Karpas-422 (cell line): ENCODE results near the gene FHOD3. TPM values are rescaled to one million over a fixed set of nuclear protein-coding genes. Genes with fewer than 3 reads are reported as not detected.
A peak's percentile ranks its signal among the peaks of the same experiment; 100 is the strongest.
"Not testable (repeated sequence)": the region's sequence is repeated elsewhere in the genome, so short reads cannot be mapped to it uniquely, and the experiment has no call there.

ENCODE experiments used
- DNase-seq: peaks from one replicate; pipeline ENCODE4 v3.0.0-alpha.2; 2015
- H2AFZ ChIP-seq: fragments of 200-600 bp; sonication (generic); 2 replicates; pipeline ENCODE4 v1.6.1; 2014; ENCODE audit warnings: antibody characterized with exemption, low read length, mixed read lengths
- H3K27ac ChIP-seq: fragments of 200-600 bp; sonication (generic); 2 replicates; pipeline ENCODE4 v1.5.1; 2014; ENCODE audit warnings: mild to moderate bottlenecking, low read length, moderate library complexity
- H3K27me3 ChIP-seq: fragments of 200-600 bp; sonication (generic); 2 replicates; pipeline ENCODE4 v1.6.1; 2014; ENCODE audit warnings: low read length, mixed read lengths
- H3K36me3 ChIP-seq: fragments of 200-600 bp; sonication (generic); 2 replicates; pipeline ENCODE4 v1.6.1; 2014; ENCODE audit warnings: low read length, mixed read lengths; ENCODE audit not compliant: insufficient read depth
- H3K4me1 ChIP-seq: fragments of 200-600 bp; sonication (generic); 2 replicates; pipeline ENCODE4 v1.6.1; 2014; ENCODE audit warnings: mild to moderate bottlenecking, low read length, mixed read lengths
- H3K4me2 ChIP-seq: fragments of 200-600 bp; sonication (generic); 2 replicates; pipeline ENCODE4 v1.6.1; 2014; ENCODE audit warnings: low read length, low read depth, mild to moderate bottlenecking; ENCODE audit not compliant: poor library complexity, severe bottlenecking
- H3K4me3 ChIP-seq: fragments of 200-600 bp; sonication (generic); 2 replicates; pipeline ENCODE4 v1.5.1; 2014; ENCODE audit warnings: mild to moderate bottlenecking, antibody characterized with exemption, low read length, mixed read lengths
- H3K79me2 ChIP-seq: fragments of 200-600 bp; sonication (generic); 2 replicates; pipeline ENCODE4 v1.6.1; 2014; ENCODE audit warnings: mild to moderate bottlenecking, low read length, mixed read lengths
- H3K9ac ChIP-seq: fragments of 200-600 bp; sonication (generic); 2 replicates; pipeline ENCODE4 v1.6.0; 2014; ENCODE audit warnings: low read length
- H3K9me2 ChIP-seq: fragments of 200-600 bp; sonication (generic), shearing (Covaris generic); replicated peaks from 2 replicates; pipeline ENCODE4 v1.6.0; 2014; ENCODE audit warnings: mild to moderate bottlenecking, low read length, moderate library complexity; ENCODE audit not compliant: insufficient read depth
- H3K9me3 ChIP-seq: fragments of 300-700, 200-600 bp; sonication (generic); 2 replicates; pipeline ENCODE4 v1.6.1; 2014; ENCODE audit warnings: low read length, mixed read lengths
- H4K20me1 ChIP-seq: fragments of 200-600 bp; sonication (generic); 2 replicates; pipeline ENCODE4 v1.6.1; 2014; ENCODE audit warnings: mild to moderate bottlenecking, antibody characterized with exemption, low read length, low read depth; ENCODE audit not compliant: insufficient read depth
- total RNA-seq: library from RNA; depleted of rRNA; stranded (reverse); fragments of >200 nt; shearing (Covaris generic); gene quantifications from 2 replicates; pipeline ENCODE4 v1.2.3, GENCODE V29; 2014; ENCODE audit warnings: low replicate concordance

Gene FHOD3
- total RNA-seq, 1 experiment from 2014 or later = 26.6 TPM

DNA sequence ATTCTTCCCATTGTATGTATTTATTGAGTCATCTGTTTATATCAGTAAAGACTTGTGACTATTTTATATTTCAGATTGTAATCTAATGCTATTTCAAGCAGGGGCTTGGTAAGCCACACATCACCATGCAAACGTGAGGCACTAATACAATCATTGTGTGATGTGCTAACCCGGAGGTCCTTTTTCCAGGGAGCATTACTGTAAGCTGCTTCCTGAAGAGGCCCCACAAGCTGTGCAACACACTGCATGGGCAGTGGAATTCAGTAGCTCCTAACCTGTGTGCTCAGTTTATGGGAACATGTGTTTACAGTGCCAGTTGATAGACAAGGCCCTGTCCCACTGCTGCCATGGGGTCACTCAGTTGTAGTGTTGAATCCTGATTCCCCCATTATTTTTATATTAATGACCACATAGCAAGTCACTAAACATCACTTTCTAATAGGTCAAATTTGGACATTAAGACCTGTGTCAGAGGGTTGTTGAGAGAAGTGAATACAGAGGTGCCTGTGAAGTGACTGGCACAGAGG, 162.9 kb downstream of the FHOD3 start:
- Histone ChIP-seq H3K4me3 (no peak overlapping the region), H3K4me1 (no peaks in the 10 kb centered on the region), H3K27ac (no peak overlapping the region), H3K9me2 (no peaks in the 10 kb centered on the region), H3K36me3 (no peaks in the 10 kb centered on the region), H2AFZ (no peak overlapping the region), H3K79me2 (no peaks in the 10 kb centered on the region), H3K9ac (no peak overlapping the region), H4K20me1 (no peaks in the 10 kb centered on the region), H3K9me3 (no peaks in the 10 kb centered on the region), H3K27me3 (no peaks in the 10 kb centered on the region), H3K4me2 (no peak overlapping the region)
- DNase-seq = peak; percentile 32

- H3K79me2 ChIP-seq = no peaks in the 10 kb centered on the region
- DNase-seq = peak; percentile 37
- no peaks in the 10 kb centered on the region for H3K36me3 ChIP-seq
- H3K4me1 ChIP-seq = peaks cover under 1% of the 10 kb centered on the region
- no peak overlapping the region for H3K4me2 ChIP-seq
- H3K27ac ChIP-seq = no peak overlapping the region
- H2AFZ ChIP-seq = no peak overlapping the region
- H4K20me1 ChIP-seq = no peaks in the 10 kb centered on the region
- H3K9me2 ChIP-seq = no peaks in the 10 kb centered on the region
- no peaks in the 10 kb centered on the region for H3K9me3 ChIP-seq
- no peak overlapping the region for H3K4me3 ChIP-seq
- H3K9ac ChIP-seq = no peak overlapping the region
- H3K27me3 ChIP-seq = no peaks in the 10 kb centered on the region
These were observed 163.3 kb downstream of the FHOD3 start for GRCh38 chr18:36460854-36461253.

- no peak overlapping the region for H3K9ac ChIP-seq
- no peaks in the 10 kb centered on the region for H4K20me1 ChIP-seq
- H3K27ac ChIP-seq = no peak overlapping the region
- H3K9me2 ChIP-seq = no peaks in the 10 kb centered on the region
- DNase-seq = peak; percentile 12
- H3K27me3 ChIP-seq = no peaks in the 10 kb centered on the region
- H3K4me3 ChIP-seq = no peak overlapping the region
- no peak overlapping the region for H3K4me2 ChIP-seq
- H2AFZ ChIP-seq = no peak overlapping the region
- H3K79me2 ChIP-seq = no peaks in the 10 kb centered on the region
- peaks cover 7% of the 10 kb centered on the region for H3K4me1 ChIP-seq
- H3K9me3 ChIP-seq = no peaks in the 10 kb centered on the region
- no peaks in the 10 kb centered on the region for H3K36me3 ChIP-seq
These were observed 164.1 kb downstream of the FHOD3 start for GRCh38 chr18:36461551-36461987.

- H3K27ac ChIP-seq, H3K9ac ChIP-seq, H3K4me1 ChIP-seq, H3K36me3 ChIP-seq, H3K9me3 ChIP-seq, H3K79me2 ChIP-seq, H3K9me2 ChIP-seq, H4K20me1 ChIP-seq, H3K4me2 ChIP-seq, H3K4me3 ChIP-seq, H2AFZ ChIP-seq, H3K27me3 ChIP-seq, DNase-seq: not testable (repeated sequence)
These were observed 166.0 kb downstream of the FHOD3 start for GRCh38 chr18:36463516-36463915.

- peak; percentile 27 for DNase-seq
- Histone ChIP-seq H4K20me1 (no peaks in the 10 kb centered on the region), H3K4me1 (peaks cover 7% of the 10 kb centered on the region), H3K27ac (no peak overlapping the region), H3K9ac (no peak overlapping the region), H3K36me3 (no peaks in the 10 kb centered on the region), H3K9me3 (no peaks in the 10 kb centered on the region), H3K9me2 (no peaks in the 10 kb centered on the region), H2AFZ (no peak overlapping the region), H3K79me2 (no peaks in the 10 kb centered on the region), H3K4me2 (no peak overlapping the region), H3K4me3 (no peak overlapping the region), H3K27me3 (no peaks in the 10 kb centered on the region)
These were observed 166.7 kb downstream of the FHOD3 start for GRCh38 chr18:36464126-36464651.

DNA sequence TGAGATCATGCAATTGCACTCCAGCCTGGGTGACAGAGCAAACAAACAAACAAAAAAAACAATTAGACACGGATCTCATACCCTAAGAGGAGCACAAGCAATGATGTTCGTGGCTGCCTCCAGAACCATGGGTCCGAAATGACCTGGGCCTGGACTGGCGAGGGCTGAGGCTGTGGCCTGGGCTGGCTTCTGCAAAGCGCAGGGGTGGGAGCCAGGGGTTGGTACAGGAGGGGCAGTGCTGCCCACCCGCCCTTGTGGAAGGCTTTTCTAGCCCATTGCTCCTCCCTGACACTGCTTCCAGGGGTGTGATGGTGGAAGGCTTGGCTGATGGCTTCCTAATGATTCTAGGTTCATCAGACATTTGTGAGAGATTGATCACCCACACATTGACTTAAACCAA, 167.8 kb downstream of the FHOD3 start:
- H3K9me2 ChIP-seq = no peaks in the 10 kb centered on the region
- H3K4me2 ChIP-seq = no peak overlapping the region
- no peaks in the 10 kb centered on the region for H3K9me3 ChIP-seq
- no peak for DNase-seq
- no peaks in the 10 kb centered on the region for H4K20me1 ChIP-seq
- H3K27me3 ChIP-seq = no peaks in the 10 kb centered on the region
- peaks cover 7% of the 10 kb centered on the region for H3K4me1 ChIP-seq
- no peaks in the 10 kb centered on the region for H3K79me2 ChIP-seq
- H3K27ac ChIP-seq = no peak overlapping the region
- H3K36me3 ChIP-seq = no peaks in the 10 kb centered on the region
- no peak overlapping the region for H3K4me3 ChIP-seq
- no peak overlapping the region for H3K9ac ChIP-seq
- H2AFZ ChIP-seq = no peak overlapping the region

- H3K9me3 ChIP-seq = no peaks in the 10 kb centered on the region
- H3K4me3 ChIP-seq = no peak overlapping the region
- H3K27ac ChIP-seq = no peak overlapping the region
- no peaks in the 10 kb centered on the region for H3K36me3 ChIP-seq
- no peak overlapping the region for H3K9ac ChIP-seq
- no peaks in the 10 kb centered on the region for H3K79me2 ChIP-seq
- DNase-seq = peak; percentile 29
- H2AFZ ChIP-seq = no peak overlapping the region
- H3K27me3 ChIP-seq = no peaks in the 10 kb centered on the region
- H4K20me1 ChIP-seq = no peaks in the 10 kb centered on the region
- H3K4me1 ChIP-seq = peaks cover 7% of the 10 kb centered on the region
- H3K9me2 ChIP-seq = no peaks in the 10 kb centered on the region
- H3K4me2 ChIP-seq = no peak overlapping the region
These were observed 168.5 kb downstream of the FHOD3 start for GRCh38 chr18:36465970-36466369.

DNA sequence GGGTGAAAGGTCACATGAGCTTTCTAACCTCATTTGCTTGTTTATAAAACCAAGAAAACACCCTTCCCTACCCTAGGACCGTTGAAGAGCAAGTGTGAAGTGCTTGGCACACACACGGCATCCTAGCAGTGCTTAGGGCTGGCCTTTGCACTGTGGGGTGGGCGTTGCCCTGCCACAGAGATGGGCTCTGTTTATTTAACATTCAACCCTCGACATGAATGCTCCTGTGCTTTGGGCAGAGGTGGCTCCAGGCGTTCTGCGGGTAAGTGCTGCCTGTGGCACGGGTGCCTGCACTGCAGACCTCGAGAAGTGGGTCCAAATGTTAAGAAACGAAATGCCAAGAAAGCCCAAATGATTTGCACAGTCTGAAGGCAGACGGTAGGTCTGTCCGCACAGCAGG, 170.1 kb downstream of the FHOD3 start:
- Histone ChIP-seq H3K9me2 (no peaks in the 10 kb centered on the region), H3K4me2 (no peak overlapping the region), H3K9ac (no peak overlapping the region), H3K9me3 (no peaks in the 10 kb centered on the region), H3K36me3 (no peaks in the 10 kb centered on the region), H3K79me2 (no peaks in the 10 kb centered on the region), H4K20me1 (no peaks in the 10 kb centered on the region), H3K4me3 (no peak overlapping the region), H3K4me1 (peaks cover 7% of the 10 kb centered on the region), H2AFZ (no peak overlapping the region), H3K27ac (no peak overlapping the region), H3K27me3 (no peaks in the 10 kb centered on the region)
- DNase-seq = no peak
